GM21737 (cell line): Measurements from ENCODE around the gene BEND2.

Source experiments
- ATAC-seq: cut with Tn5 transposase; IDR thresholded peaks from one replicate; pipeline ENCODE4 v1.9.1; 2021; ENCODE audit warnings: mild to moderate bottlenecking, moderate library complexity; ENCODE audit not compliant: unreplicated experiment

BEND2 gene

GRCh38 chrX:18146009-18146408 lies 74.7 kb downstream of the BEND2 start:
- ATAC-seq = no peak

DNA sequence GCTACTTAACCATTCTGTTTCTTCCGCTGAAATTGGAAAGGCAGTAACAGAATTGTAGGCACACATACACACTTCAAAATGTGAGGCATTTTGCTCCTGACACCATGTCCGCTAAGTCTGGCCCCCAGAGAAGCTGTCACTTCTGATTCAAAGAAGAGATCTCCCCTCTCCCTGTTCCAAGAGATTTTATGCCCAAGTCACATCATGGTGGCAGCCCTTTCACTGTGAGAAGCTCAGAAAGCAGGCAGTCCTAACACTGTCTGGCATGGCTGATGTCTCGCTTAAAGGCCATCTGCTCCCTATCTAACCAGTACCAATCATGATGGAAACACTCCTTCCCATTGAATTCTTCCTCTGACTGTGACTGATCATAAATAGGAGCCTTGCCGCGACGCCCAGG lies 83.9 kb downstream of the BEND2 start:
- ATAC-seq = no peak

DNA sequence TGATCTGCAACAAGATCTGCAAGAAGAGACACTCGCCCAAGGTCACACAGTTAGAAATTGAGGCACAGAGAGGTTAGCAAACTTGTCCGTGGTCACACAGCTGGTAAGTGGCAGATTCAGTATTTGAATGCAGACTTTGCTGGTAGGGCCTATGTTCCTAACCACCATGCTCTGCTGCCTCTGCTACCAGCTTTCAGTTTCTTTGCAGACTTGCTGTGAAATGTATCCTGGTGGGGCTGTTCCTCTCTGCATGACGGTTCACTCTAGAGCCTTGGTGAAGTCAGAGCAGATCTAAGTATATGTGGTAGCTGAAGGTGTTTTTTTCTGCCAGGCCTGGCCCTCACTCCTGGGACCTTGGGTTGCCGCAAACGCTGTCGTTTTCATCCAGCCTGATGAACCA lies 87.1 kb downstream of the BEND2 start:
- ATAC-seq = no peak

DNA sequence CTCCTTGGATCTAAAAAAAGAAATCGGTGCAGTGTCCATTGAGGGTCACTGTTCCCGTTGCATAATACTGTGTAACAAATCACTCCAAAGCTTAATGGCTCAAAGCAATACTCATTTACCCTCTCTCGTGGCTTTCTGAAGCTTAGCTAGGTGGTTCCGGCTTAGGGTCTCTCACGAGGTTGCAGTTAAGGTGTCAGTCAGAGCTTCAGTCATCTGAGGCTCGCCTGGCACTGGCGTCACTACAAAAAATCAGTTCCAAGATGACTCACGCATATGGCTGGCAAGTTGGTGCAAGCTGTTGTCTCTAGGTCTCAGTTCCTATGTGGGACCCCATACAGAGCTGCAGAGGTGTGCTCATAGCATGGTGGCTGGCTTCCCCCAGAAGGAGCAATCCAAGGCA lies 91.0 kb downstream of the BEND2 start:
- ATAC-seq = no peak

DNA sequence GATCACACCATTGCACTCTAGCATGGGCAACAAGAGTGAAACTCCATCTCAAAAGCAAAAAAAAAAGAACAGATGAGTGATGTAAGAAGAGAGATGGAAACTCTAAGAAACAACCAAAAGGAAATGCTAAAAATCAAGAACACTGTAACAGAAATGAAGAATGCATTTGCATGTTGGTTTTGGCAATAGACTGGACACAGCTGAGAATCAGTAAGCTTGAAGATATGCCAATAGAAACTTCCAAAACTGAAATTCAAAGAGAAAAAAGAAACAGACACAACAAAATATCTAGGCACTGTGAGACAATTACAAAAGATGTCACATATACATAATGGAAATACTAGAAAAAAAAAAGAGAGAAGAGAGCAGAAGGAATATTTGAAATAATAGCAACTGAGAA lies 93.7 kb downstream of the BEND2 start:
- ATAC-seq = no peak

DNA sequence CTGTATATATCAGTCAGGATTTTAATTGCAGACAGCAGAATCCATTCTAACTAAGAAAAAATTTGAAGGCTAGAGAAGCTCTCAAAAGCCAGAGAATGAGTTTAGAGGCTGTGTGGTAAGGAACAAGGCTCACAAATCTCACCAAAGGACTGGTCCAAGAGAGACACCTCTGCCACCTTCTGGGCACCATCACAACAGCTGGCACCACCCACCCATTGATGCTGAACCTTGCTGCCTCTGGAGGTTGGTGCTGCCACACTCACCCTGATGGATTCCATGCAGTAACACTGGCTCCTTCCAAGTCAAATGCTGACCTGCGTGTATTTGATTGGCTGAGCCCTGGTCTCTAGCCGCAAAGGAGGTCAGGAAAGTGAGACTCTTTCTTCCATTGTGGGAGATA lies 100.8 kb downstream of the BEND2 start:
- no peak for ATAC-seq
